GM20431 (cell line): Measurements from ENCODE around the gene P2RY14.

Experiments
- in situ Hi-C: fragments of 300-500 bp; cut with MseI, MboI; formaldehyde crosslinking; loops from one replicate; pipeline ENCODE4 v1.15.0; 2020; ENCODE audit warnings: low sequenced_read_pairs; ENCODE audit not compliant: unreplicated experiment

P2RY14 gene

GRCh38 chr3:151303751-151304150, 25.4 kb upstream of the P2RY14 start:
- in situ Hi-C loops: no loop called here

DNA sequence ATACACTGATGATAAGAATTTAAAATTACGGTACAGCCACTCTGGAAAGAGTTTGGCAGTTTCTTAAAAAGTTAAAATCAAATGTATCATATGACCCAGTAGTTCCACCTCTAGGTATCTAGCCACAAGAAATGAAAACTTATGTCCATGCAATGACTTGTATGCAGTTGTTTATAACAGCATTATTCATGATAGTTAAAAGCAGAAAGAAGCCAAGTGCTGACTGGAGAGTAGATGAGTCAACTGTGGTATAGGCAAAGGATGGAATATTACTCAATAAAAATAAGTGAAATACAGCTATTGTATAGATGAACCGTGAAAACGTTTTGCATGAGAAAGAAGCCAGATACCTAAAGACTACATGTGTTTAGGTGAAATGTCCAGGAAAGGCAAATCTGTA, 23.4 kb upstream of the P2RY14 start:
- in situ Hi-C loops: no loop called here

DNA sequence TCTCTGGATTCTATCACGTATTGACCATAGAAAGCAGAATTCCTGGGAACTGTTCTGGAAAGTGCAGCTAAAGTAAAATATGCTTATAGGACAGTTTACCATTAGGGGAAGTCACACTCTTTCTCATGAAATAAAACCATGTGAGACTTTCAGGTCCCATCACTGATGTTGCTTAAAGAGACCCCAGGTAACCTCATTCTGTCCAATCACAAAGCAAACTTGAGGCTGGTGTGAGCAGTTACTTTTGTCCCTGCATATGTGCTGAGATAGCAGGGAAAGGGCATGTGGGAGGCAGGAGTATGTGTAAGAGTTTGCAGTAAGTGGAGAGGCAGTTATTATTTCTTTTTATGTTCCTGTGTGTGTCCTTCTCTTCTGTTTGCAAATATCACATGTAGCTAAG, 22.2 kb upstream of the P2RY14 start:
- in situ Hi-C loops: no loop called here

DNA sequence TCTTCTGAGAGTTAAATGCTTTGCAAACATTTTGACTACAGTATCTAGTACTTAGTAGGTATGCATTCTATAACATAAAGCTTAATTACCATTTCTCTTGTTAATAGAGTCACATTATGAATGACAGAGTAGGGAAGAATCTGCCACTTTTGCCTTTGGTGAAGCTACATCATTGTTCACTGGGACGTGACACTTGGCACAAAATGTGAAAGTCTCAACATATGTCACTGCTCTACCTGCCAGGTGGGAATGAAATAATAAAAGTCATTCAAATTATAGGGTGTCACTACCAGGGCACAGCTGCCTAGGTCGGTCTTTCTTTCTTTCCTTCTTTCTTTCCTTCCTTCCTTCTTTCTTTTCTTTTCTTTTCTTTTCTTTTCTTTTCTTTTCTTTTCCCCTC, 20.7 kb upstream of the P2RY14 start:
- in situ Hi-C loops: no loop called here

DNA sequence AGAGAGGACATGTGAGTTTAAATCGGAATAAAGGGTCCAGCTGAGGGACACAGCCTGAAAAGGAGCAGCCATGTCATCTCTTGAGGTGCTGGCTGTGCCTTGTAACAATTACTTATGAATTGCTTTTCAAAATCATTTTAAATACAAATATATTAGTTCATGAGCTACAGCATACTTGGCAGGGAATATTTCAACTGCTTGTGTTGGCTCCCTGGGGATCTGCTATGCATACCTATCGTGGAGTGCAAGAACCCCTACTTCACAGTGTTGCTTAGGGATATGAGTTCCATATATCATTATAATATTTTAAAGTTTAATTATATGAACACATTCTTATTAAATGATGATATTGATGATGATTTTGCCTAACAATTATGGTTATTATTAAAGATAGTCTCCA, 19.1 kb upstream of the P2RY14 start:
- in situ Hi-C loops: no loop called here

- in situ Hi-C loops: no loop called here
Observed at GRCh38 chr3:151296226-151296625, 17.9 kb upstream of the P2RY14 start.

- in situ Hi-C loops: no loop called here
Observed at GRCh38 chr3:151293127-151293526, 14.8 kb upstream of the P2RY14 start.

DNA sequence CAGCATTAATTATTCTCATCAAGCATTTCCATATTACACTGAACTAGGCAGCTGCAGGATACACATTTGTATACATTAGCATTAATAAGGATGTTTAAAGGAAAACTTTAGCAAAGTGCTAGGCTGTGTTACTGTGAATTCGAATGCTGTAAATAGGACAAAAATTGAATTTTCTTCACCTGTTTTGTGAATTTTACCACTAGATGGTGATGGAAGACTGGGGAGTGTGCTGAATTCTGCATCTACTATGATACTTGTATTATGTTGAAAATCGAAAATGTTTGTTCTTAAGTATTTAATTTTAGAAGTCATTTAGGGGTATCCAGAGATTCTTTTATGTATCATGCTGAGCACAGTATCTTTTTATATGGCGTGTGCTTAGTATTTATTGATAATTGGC, 12.3 kb upstream of the P2RY14 start:
- in situ Hi-C loops: no loop called here

- in situ Hi-C loops: loop anchor here (10.0 kb wide), 1 partner anchor 125 kb away; no protein-coding TSS in a partner anchor
Observed at GRCh38 chr3:151289445-151289844, 11.1 kb upstream of the P2RY14 start.

GRCh38 chr3:151285940-151286339, 7.6 kb upstream of the P2RY14 start:
- in situ Hi-C loops: loop anchor here (10.0 kb wide), 1 partner anchor 121 kb away; no protein-coding TSS in a partner anchor

- in situ Hi-C loops: loop anchor here (10.0 kb wide), 1 partner anchor 119 kb away; no protein-coding TSS in a partner anchor
Observed at GRCh38 chr3:151283907-151284461, 5.6 kb upstream of the P2RY14 start.

- in situ Hi-C loops: loop anchor here (10.0 kb wide), 1 partner anchor 119 kb away; no protein-coding TSS in a partner anchor
Observed at GRCh38 chr3:151283387-151283786, 5.0 kb upstream of the P2RY14 start.

- in situ Hi-C loops: loop anchor here (10.0 kb wide), 1 partner anchor 118 kb away; no protein-coding TSS in a partner anchor
Observed at GRCh38 chr3:151282921-151283320, 4.6 kb upstream of the P2RY14 start.

- in situ Hi-C loops: loop anchor here (10.0 kb wide), 1 partner anchor 117 kb away; no protein-coding TSS in a partner anchor
Observed at GRCh38 chr3:151281671-151282324, 3.5 kb upstream of the P2RY14 start.

- in situ Hi-C loops: loop anchor here (10.0 kb wide), 1 partner anchor 52 kb away; no protein-coding TSS in a partner anchor
Observed at GRCh38 chr3:151276687-151277042, 1.7 kb downstream of the P2RY14 start.

- in situ Hi-C loops: loop anchor here (10.0 kb wide), 1 partner anchor 51 kb away; no protein-coding TSS in a partner anchor
Observed at GRCh38 chr3:151276038-151276686, 2.2 kb downstream of the P2RY14 start.

GRCh38 chr3:151275091-151275490, 3.3 kb downstream of the P2RY14 start:
- in situ Hi-C loops: loop anchor here (10.0 kb wide), 1 partner anchor 50 kb away; no protein-coding TSS in a partner anchor

DNA sequence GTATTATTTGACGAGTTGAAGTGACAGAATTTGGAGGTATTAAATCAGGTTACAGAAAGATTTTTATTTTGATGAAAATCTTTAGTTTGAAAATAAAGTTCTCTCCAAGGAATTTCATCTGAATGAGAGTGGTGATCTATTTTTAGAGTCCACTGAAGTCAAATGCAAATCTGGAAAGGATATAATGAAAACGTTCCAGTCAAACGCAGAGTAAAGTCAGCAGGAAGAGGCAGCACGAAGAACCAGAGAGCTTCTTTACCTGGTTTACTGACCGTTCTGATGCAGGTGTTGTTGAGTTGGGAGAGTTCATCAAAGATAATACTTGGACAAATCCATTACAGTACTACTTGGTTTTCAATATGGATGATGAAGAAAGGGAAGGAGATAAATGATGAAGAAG, 8.7 kb downstream of the P2RY14 start:
- in situ Hi-C loops: loop anchor here (10.0 kb wide), 1 partner anchor 45 kb away; no protein-coding TSS in a partner anchor

DNA sequence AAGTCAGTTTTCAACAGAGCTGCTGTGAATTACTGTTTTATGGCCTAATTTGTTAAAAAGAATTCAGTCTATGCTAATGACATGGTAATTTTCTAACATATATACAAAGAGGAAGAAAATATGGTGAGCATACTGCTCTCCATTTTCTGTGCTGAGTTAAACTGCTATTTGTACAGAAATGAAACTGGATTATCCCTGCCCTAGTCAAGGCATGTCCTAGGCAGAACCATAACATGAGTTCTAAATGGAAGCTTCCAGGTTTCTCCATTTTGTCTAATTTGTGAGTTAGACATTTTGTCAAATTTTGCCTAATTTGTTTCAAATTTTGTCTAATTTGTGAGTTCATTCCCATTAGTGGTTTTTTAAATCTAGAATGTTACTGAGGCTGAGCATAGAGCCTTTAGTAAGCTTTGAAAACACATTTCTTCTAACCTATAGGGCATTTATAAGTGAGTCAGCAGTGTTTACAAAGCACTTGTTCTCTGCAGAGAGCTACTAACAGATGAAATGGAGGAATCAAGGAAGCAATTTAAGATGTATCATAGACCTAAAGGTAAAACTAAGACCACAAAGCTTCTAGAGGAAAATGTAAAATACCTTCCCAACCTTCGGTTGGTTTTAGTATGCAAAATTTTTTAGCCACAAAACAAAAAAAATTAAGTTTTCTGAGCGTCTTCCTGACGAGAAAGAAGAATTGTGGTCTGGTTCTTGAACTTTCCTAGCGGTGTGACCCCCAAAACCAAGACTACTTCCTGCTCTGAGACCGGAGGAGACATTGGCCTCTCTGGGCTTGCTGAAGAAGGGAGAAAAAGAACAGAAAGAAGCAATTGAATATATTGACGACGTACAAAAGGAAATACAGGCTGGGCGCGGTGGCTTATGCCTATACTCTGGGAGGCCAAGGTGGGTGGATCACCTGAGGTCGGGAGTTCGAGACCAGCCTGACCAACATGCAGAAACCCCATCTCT, 9.8 kb downstream of the P2RY14 start:
- in situ Hi-C loops: no loop called here

DNA sequence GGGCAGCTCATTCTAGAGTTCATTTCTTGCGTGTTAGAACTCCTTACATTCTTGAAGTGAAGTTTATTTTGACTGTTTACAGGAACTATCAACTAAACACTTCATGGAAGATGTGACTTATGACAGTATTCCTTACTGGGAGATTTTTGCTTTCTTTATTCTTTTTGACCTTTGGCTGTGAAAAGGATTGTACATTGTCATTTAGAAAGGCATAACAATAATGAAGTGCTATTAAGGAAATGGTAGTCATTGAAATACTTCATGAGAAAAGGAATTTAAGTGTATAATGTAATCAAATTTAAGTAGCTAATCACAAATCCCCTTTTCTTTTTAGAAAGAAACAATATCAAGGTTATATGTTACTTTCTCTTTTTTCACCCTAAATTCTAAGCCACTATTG, 11.3 kb downstream of the P2RY14 start:
- in situ Hi-C loops: no loop called here
